Neural cell (in vitro differentiated cells): ENCODE measurements around the gene PLD5.

Experiments used
- CTCF ChIP-seq: fragments of 450-650 bp; IDR thresholded peaks from 2 replicates; pipeline ENCODE4 v1.5.1; 2014; ENCODE audit warnings: antibody characterized with exemption, mild to moderate bottlenecking, moderate library complexity; ENCODE audit not compliant: poor library complexity, severe bottlenecking
- EZH2 ChIP-seq: fragments of 200-600, 300-800 bp; shearing (Covaris generic), sonication (generic); IDR thresholded peaks from 2 replicates; pipeline ENCODE4 v1.6.1; 2014; ENCODE audit warnings: antibody characterized with exemption, low read length, borderline replicate concordance, mild to moderate bottlenecking; ENCODE audit not compliant: insufficient read depth, poor library complexity, severe bottlenecking

GRCh38 chr1:242544071-242544470, 19.6 kb upstream of the PLD5 start:
- TF ChIP-seq CTCF = no peak
- TF ChIP-seq EZH2 = no peak
